HEK293 (cell line): ENCODE data around the gene MACC1.

Source experiments
- CTCF ChIA-PET: fragments of 350-600 bp; formaldehyde crosslinking; extraction: SDS; loops from one replicate; lab custom pipeline; 2021; ENCODE audit warnings: antibody characterized with exemption; lab: Yijun Ruan, JAX
- POLR2A ChIA-PET: fragments of 300-600 bp; formaldehyde crosslinking; extraction: SDS; loops from one replicate; lab custom pipeline; 2020; ENCODE audit warnings: antibody characterized with exemption, inconsistent platforms; lab: Yijun Ruan, JAX
- H3K27ac ChIP-seq: fragments of 200-500 bp; sonication (Bioruptor generic); 2 replicates; pipeline ENCODE4 v1.5.1; 2014; ENCODE audit warnings: low read depth, low read length, control low read depth, inconsistent platforms; ENCODE audit errors: extremely low read depth
- H3K36me3 ChIP-seq, 2 experiments: fragments of 200-500 bp in 1 of 2; sonication (Bioruptor generic) in 1 of 2; 1 replicate in 1 of 2; 2 replicates in 1 of 2; pipeline ENCODE4 v1.5.1; 2014 to 2017; ENCODE audit warnings: inconsistent platforms in 2 of 2, low read length in 2 of 2; ENCODE audit not compliant: control insufficient read depth in 2 of 2, insufficient read depth in 1 of 2
- H3K4me1 ChIP-seq: fragments of 200-500 bp; sonication (Bioruptor generic); 2 replicates; pipeline ENCODE4 v1.5.1; 2014; ENCODE audit warnings: mild to moderate bottlenecking, low read length, inconsistent platforms; ENCODE audit not compliant: control insufficient read depth, insufficient read depth
- H3K4me3 ChIP-seq: 2 replicates; pipeline ENCODE4 v1.5.1; 2011; ENCODE audit warnings: low read depth, mild to moderate bottlenecking, control low read depth, low read length, moderate library complexity
- H3K9me3 ChIP-seq: fragments of 200-500 bp; sonication (Bioruptor generic); 2 replicates; pipeline ENCODE4 v1.5.1; 2014; ENCODE audit warnings: low read depth, low read length, inconsistent platforms; ENCODE audit not compliant: control insufficient read depth, insufficient read depth
- FEZF1 ChIP-seq: fragments of 450-650 bp; formaldehyde crosslinking; IDR thresholded peaks from 2 replicates; pipeline ENCODE4 v1.5.1; 2016; ENCODE audit warnings: missing biosample characterization, missing genetic modification characterization
- GLI4 ChIP-seq: fragments of 450-650 bp; formaldehyde crosslinking; IDR thresholded peaks from 2 replicates; pipeline ENCODE4 v1.5.1; 2016; ENCODE audit warnings: missing biosample characterization, missing genetic modification characterization
- HOXA7 ChIP-seq: sonication (generic); formaldehyde crosslinking; IDR thresholded peaks from 2 replicates; pipeline ENCODE4 v1.8.1; 2022; ENCODE audit warnings: missing genetic modification reagents, borderline replicate concordance
- KLF1 ChIP-seq: fragments of 450-650 bp; formaldehyde crosslinking; IDR thresholded peaks from 2 replicates; pipeline ENCODE4 v1.5.1; 2016; ENCODE audit warnings: missing biosample characterization, missing genetic modification characterization
- KLF7 ChIP-seq: fragments of 450-650 bp; formaldehyde crosslinking; IDR thresholded peaks from 2 replicates; pipeline ENCODE4 v1.5.1; 2016; ENCODE audit warnings: missing biosample characterization, missing genetic modification characterization, borderline replicate concordance
- MEIS1 ChIP-seq: sonication (generic); formaldehyde crosslinking; IDR thresholded peaks from 2 replicates; pipeline ENCODE4 v1.8.1; 2022; ENCODE audit warnings: missing genetic modification reagents, mild to moderate bottlenecking, borderline replicate concordance
- MYNN ChIP-seq: fragments of 450-650 bp; formaldehyde crosslinking; IDR thresholded peaks from 2 replicates; pipeline ENCODE4 v1.5.1; 2016; ENCODE audit warnings: missing biosample characterization, missing genetic modification characterization, borderline replicate concordance
- WT1 ChIP-seq: fragments of 450-650 bp; formaldehyde crosslinking; IDR thresholded peaks from 2 replicates; pipeline ENCODE4 v1.5.1; 2016; ENCODE audit warnings: missing biosample characterization, missing genetic modification characterization
- ZBTB21 ChIP-seq: fragments of 450-650 bp; formaldehyde crosslinking; IDR thresholded peaks from 2 replicates; pipeline ENCODE4 v1.5.1; 2017; ENCODE audit warnings: missing biosample characterization, missing genetic modification characterization
- ZBTB48 ChIP-seq: fragments of 450-650 bp; formaldehyde crosslinking; IDR thresholded peaks from 2 replicates; pipeline ENCODE4 v1.5.1; 2016; ENCODE audit warnings: missing biosample characterization, missing genetic modification characterization
- ZFP3 ChIP-seq: fragments of 450-650 bp; formaldehyde crosslinking; IDR thresholded peaks from 2 replicates; pipeline ENCODE4 v1.5.1; 2016; ENCODE audit warnings: low read depth, missing biosample characterization, missing genetic modification characterization
- ZNF138 ChIP-seq: fragments of 450-650 bp; formaldehyde crosslinking; IDR thresholded peaks from 2 replicates; pipeline ENCODE4 v1.5.1; 2016; ENCODE audit warnings: missing biosample characterization, missing genetic modification characterization, borderline replicate concordance
- ZNF16 ChIP-seq: fragments of 450-650 bp; formaldehyde crosslinking; IDR thresholded peaks from 2 replicates; pipeline ENCODE4 v1.5.1; 2016; ENCODE audit warnings: low read depth, missing biosample characterization, missing genetic modification characterization
- ZNF184 ChIP-seq: fragments of 450-650 bp; IDR thresholded peaks from 2 replicates; pipeline ENCODE4 v1.5.1; 2018; ENCODE audit warnings: missing biosample characterization, mild to moderate bottlenecking, missing genetic modification characterization
- ZNF211 ChIP-seq: fragments of 450-650 bp; formaldehyde crosslinking; IDR thresholded peaks from 2 replicates; pipeline ENCODE4 v1.5.1; 2016; ENCODE audit warnings: low read depth, missing biosample characterization, missing genetic modification characterization
- ZNF214 ChIP-seq: fragments of 450-650 bp; formaldehyde crosslinking; IDR thresholded peaks from 2 replicates; pipeline ENCODE4 v1.5.1; 2017; ENCODE audit warnings: missing biosample characterization, mild to moderate bottlenecking, missing genetic modification characterization, borderline replicate concordance
- ZNF350 ChIP-seq: fragments of 450-650 bp; formaldehyde crosslinking; IDR thresholded peaks from 2 replicates; pipeline ENCODE4 v1.5.0; 2017; ENCODE audit warnings: missing biosample characterization, mild to moderate bottlenecking, missing genetic modification characterization
- ZNF623 ChIP-seq: fragments of 450-650 bp; formaldehyde crosslinking; IDR thresholded peaks from 2 replicates; pipeline ENCODE4 v1.5.1; 2016; ENCODE audit warnings: missing biosample characterization, missing genetic modification characterization
- TF ChIP-seq, protein P1 (sequence below): fragments of 450-650 bp; formaldehyde crosslinking; IDR thresholded peaks from 2 replicates; pipeline ENCODE4 v1.5.1; 2017; ENCODE audit warnings: missing biosample characterization, missing genetic modification characterization
- TF ChIP-seq, protein P2 (sequence below): fragments of 450-650 bp; formaldehyde crosslinking; IDR thresholded peaks from 2 replicates; pipeline ENCODE4 v1.5.1; 2016; ENCODE audit warnings: missing biosample characterization, missing genetic modification characterization
- TF ChIP-seq, protein P3 (sequence below): fragments of 450-650 bp; formaldehyde crosslinking; IDR thresholded peaks from 2 replicates; pipeline ENCODE4 v1.5.0; 2017; ENCODE audit warnings: missing biosample characterization, missing genetic modification characterization, borderline replicate concordance
- TF ChIP-seq, protein P4 (sequence below): fragments of 450-650 bp; formaldehyde crosslinking; IDR thresholded peaks from 2 replicates; pipeline ENCODE4 v1.5.1; 2016; ENCODE audit warnings: missing biosample characterization, missing genetic modification characterization
- TF ChIP-seq, protein P5 (sequence below): fragments of 450-650 bp; formaldehyde crosslinking; IDR thresholded peaks from 2 replicates; pipeline ENCODE4 v1.5.1; 2017; ENCODE audit warnings: missing biosample characterization, missing genetic modification characterization

MACC1 gene

DNA sequence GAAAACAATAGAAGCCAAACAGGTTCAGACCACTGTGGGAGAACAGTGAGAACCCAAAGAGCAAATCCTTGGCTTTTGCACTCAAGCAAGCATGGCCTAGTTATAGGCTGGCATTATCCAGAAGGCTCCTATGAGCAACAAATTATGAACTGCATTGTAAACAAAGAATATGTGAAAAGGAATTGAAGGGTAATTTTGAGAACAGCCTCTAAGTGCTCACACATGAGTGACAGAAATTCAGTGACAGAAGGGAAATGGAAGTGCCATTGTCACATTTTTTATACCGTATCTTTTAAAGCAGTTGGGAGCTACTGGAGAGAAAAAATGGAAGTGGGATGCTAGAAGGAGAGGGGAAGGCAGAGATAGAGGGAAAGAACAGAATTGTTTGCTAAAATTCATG is 114.2 kb downstream of the MACC1 start:
- POLR2A ChIA-PET = no interaction called here
- Histone ChIP-seq H3K27ac (no peak overlapping the region), H3K4me3 (no peak overlapping the region), H3K4me1 (no peaks in the 10 kb centered on the region), H3K9me3 (no peaks in the 10 kb centered on the region), H3K36me3 (no peaks in the 10 kb centered on the region)
- TF ChIP-seq, protein P1, sequence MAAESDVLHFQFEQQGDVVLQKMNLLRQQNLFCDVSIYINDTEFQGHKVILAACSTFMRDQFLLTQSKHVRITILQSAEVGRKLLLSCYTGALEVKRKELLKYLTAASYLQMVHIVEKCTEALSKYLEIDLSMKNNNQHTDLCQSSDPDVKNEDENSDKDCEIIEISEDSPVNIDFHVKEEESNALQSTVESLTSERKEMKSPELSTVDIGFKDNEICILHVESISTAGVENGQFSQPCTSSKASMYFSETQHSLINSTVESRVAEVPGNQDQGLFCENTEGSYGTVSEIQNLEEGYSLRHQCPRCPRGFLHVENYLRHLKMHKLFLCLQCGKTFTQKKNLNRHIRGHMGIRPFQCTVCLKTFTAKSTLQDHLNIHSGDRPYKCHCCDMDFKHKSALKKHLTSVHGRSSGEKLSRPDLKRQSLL (tag by site-specific recombination) = no peak
- TF ChIP-seq ZNF350 (tag by site-specific recombination) (no peak), ZBTB21 (no peak), FEZF1 (tag by site-specific recombination) (no peak), ZNF138 (tag by site-specific recombination) (no peak), ZNF211 (tag by site-specific recombination) (no peak)
- TF ChIP-seq, protein P2, sequence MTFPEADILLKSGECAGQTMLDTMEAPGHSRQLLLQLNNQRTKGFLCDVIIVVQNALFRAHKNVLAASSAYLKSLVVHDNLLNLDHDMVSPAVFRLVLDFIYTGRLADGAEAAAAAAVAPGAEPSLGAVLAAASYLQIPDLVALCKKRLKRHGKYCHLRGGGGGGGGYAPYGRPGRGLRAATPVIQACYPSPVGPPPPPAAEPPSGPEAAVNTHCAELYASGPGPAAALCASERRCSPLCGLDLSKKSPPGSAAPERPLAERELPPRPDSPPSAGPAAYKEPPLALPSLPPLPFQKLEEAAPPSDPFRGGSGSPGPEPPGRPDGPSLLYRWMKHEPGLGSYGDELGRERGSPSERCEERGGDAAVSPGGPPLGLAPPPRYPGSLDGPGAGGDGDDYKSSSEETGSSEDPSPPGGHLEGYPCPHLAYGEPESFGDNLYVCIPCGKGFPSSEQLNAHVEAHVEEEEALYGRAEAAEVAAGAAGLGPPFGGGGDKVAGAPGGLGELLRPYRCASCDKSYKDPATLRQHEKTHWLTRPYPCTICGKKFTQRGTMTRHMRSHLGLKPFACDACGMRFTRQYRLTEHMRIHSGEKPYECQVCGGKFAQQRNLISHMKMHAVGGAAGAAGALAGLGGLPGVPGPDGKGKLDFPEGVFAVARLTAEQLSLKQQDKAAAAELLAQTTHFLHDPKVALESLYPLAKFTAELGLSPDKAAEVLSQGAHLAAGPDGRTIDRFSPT (tag by site-specific recombination) = no peak
- TF ChIP-seq, protein P3, sequence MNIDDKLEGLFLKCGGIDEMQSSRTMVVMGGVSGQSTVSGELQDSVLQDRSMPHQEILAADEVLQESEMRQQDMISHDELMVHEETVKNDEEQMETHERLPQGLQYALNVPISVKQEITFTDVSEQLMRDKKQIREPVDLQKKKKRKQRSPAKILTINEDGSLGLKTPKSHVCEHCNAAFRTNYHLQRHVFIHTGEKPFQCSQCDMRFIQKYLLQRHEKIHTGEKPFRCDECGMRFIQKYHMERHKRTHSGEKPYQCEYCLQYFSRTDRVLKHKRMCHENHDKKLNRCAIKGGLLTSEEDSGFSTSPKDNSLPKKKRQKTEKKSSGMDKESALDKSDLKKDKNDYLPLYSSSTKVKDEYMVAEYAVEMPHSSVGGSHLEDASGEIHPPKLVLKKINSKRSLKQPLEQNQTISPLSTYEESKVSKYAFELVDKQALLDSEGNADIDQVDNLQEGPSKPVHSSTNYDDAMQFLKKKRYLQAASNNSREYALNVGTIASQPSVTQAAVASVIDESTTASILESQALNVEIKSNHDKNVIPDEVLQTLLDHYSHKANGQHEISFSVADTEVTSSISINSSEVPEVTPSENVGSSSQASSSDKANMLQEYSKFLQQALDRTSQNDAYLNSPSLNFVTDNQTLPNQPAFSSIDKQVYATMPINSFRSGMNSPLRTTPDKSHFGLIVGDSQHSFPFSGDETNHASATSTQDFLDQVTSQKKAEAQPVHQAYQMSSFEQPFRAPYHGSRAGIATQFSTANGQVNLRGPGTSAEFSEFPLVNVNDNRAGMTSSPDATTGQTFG = no peak
- TF ChIP-seq, protein P4, sequence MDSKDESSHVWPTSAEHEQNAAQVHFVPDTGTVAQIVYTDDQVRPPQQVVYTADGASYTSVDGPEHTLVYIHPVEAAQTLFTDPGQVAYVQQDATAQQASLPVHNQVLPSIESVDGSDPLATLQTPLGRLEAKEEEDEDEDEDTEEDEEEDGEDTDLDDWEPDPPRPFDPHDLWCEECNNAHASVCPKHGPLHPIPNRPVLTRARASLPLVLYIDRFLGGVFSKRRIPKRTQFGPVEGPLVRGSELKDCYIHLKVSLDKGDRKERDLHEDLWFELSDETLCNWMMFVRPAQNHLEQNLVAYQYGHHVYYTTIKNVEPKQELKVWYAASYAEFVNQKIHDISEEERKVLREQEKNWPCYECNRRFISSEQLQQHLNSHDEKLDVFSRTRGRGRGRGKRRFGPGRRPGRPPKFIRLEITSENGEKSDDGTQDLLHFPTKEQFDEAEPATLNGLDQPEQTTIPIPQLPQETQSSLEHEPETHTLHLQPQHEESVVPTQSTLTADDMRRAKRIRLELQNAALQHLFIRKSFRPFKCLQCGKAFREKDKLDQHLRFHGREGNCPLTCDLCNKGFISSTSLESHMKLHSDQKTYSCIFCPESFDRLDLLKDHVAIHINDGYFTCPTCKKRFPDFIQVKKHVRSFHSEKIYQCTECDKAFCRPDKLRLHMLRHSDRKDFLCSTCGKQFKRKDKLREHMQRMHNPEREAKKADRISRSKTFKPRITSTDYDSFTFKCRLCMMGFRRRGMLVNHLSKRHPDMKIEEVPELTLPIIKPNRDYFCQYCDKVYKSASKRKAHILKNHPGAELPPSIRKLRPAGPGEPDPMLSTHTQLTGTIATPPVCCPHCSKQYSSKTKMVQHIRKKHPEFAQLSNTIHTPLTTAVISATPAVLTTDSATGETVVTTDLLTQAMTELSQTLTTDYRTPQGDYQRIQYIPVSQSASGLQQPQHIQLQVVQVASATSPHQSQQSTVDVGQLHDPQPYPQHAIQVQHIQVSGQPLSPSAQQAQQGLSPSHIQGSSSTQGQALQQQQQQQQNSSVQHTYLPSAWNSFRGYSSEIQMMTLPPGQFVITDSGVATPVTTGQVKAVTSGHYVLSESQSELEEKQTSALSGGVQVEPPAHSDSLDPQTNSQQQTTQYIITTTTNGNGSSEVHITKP (tag by site-specific recombination) = no peak
- CTCF ChIA-PET = interaction anchor here (0.7 kb wide), 1 partner anchor 151 kb away, joined by 3 read pairs; no protein-coding TSS in a partner anchor

DNA sequence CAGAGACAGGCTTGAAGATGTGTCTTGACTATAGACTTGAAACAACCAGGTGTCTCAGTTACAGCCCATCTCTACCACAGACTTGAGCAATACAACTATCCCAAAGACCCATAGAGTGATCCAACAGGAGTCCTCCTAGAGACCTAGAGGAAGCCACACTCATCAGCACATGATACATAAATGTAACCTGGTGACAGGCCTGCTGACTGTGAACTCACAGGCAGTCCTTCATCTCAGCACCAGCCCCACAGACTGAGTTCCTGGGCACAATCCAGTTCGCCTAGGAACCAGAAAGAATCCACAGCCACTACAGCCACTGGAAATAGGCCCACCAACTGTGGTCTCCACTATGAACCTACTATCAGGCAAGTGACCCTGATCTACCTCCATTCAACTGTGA is 121.3 kb downstream of the MACC1 start:
- H3K9me3 ChIP-seq = no peaks in the 10 kb centered on the region
- no peaks in the 10 kb centered on the region for H3K4me1 ChIP-seq
- no peak overlapping the region for H3K27ac ChIP-seq
- POLR2A ChIA-PET = no interaction called here
- CTCF ChIA-PET = no interaction called here
- H3K4me3 ChIP-seq = no peak overlapping the region
- no peaks in the 10 kb centered on the region for H3K36me3 ChIP-seq
- TF ChIP-seq ZBTB48 = no peak
- TF ChIP-seq KLF1 (tag by site-specific recombination) = no peak
- no peak for TF ChIP-seq ZNF623 (tag by site-specific recombination)
- TF ChIP-seq, protein P5, sequence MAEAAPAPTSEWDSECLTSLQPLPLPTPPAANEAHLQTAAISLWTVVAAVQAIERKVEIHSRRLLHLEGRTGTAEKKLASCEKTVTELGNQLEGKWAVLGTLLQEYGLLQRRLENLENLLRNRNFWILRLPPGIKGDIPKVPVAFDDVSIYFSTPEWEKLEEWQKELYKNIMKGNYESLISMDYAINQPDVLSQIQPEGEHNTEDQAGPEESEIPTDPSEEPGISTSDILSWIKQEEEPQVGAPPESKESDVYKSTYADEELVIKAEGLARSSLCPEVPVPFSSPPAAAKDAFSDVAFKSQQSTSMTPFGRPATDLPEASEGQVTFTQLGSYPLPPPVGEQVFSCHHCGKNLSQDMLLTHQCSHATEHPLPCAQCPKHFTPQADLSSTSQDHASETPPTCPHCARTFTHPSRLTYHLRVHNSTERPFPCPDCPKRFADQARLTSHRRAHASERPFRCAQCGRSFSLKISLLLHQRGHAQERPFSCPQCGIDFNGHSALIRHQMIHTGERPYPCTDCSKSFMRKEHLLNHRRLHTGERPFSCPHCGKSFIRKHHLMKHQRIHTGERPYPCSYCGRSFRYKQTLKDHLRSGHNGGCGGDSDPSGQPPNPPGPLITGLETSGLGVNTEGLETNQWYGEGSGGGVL (tag by site-specific recombination) = no peak
- TF ChIP-seq, protein P1 (tag by site-specific recombination) = no peak
- TF ChIP-seq MYNN = no peak
- TF ChIP-seq ZNF16 (tag by site-specific recombination) = no peak
- no peak for TF ChIP-seq ZNF214 (tag by site-specific recombination)
- no peak for TF ChIP-seq WT1
- TF ChIP-seq GLI4 (tag by site-specific recombination) = no peak
- TF ChIP-seq MEIS1 (CRISPR knock-in tag) = no peak
- TF ChIP-seq ZNF184 (tag by site-specific recombination) = no peak
- no peak for TF ChIP-seq ZFP3 (tag by site-specific recombination)
- no peak for TF ChIP-seq HOXA7 (CRISPR knock-in tag)
- no peak for TF ChIP-seq KLF7 (tag by site-specific recombination)
